Fibroblast of peridontal ligament (primary cell): ENCODE data around the gene AJAP1.

Experiments
- DNase-seq: peaks from one replicate; pipeline ENCODE4 v3.0.0-alpha.2; 2010; ENCODE audit errors: extremely low read depth

Gene AJAP1

GRCh38 chr1:4678066-4678717 is 23.8 kb downstream of the AJAP1 start:
- DNase-seq = no peak

DNA sequence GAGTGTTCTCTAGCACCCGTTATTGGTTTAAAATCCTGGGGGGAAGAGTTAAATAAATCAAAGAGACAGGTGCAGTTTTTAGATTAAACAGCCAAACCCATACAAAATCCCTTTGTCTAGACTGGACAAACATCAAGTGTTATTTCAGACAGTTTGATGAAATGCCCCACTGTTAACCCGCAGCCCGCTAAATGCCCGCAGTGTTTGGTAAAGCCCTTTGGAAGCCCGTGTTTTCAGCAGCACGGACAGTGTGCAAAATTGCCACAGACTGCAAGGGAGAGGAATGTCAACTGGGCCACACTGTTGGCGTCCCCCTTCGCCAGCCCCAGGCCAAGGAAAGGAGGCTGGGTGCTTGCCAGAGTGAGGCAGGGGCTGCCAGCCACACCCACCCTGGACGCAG is 26.6 kb downstream of the AJAP1 start:
- DNase-seq = no peak

GRCh38 chr1:4682607-4683220 is 28.3 kb downstream of the AJAP1 start:
- no peak for DNase-seq

DNA sequence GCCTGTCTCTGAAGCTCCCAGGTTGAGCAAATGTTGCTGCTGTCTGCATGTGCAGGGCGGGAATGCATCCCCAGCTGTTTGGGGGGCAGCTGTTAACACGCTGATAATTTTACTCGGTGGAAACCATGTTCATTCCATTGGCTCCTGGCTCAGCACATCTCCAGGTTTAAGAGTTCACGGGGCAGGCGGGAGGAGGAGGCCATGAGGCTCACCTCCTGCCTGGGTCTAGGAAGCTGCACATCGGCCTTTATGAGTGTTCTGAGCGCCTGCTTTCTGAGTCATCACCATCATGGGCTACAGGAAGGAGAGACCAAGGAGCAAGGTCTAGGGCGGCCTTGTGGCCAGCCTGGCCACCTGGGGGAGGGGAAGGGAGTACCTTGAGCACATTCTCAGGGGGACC is 29.7 kb downstream of the AJAP1 start:
- no peak for DNase-seq

GRCh38 chr1:4684864-4685522 is 30.6 kb downstream of the AJAP1 start:
- no peak for DNase-seq

DNA sequence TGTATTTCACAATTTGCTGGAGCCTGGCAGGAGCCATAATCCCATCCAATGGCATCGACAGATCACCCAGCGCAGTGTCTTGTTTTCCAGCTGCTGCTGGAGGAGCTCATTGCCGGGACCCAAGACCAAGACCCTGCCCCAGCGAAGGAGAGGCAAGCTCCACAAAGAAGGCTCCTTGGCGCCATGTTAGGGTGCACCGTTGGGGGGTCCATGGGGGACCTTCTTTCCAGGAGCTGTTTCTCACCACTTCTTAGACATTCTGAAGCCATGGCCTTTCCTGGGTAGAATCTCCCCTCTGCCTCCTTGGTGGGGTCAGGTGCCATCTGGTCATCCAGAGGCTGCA is 31.1 kb downstream of the AJAP1 start:
- DNase-seq = no peak

DNA sequence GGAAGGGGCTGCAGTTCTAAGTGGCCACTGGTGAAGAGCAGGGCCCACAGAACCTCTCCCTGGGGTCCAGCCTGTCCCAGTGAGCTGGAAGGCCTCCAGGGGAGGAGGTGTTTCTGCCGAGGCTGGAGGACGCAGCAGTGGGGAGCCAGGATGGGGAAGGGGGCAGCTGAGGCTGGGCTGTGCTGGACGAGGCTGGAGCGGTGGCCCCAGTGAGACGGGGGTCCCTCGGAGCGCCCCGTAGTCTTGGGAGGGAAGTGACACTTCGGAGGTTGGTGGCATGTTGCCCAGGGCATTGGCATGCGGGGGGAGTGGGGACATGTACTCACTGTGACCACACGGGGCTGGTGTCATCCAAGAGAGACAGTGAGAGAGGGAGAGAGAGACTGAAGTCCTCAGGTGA is 33.5 kb downstream of the AJAP1 start:
- no peak for DNase-seq

DNA sequence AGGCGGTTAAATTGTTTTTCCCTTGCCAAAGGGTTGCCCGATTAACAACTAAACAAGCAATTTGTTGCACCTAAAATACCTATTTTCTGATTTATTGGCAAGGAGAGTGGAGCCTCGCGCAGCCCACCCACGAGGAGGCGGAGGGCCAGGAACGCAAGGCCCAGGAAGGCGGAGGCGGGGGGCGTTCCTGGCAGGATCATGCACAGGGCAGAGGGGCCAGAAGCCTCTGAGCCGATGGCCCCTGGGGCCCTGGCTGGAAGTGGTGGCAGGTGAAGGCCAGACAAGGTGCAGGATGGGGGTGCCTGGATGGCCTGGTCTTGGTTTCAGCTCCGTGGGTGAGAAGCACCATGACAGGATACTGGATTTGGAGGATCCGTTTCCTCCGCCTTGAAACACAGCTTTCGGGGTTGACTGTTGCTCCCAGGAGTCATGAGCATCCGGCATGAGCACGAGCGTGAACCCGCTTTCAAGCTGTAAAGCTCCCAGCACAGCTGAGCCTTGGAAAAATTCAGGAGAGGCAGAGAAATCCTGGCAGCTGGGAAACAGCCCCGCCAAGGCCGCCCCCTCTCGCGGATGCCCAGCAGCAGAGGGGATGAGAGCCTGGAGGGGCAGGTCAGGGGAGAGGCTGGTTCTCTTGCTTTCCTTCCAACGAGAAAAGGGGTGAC is 35.0 kb downstream of the AJAP1 start:
- DNase-seq = no peak

- no peak for DNase-seq
Measured at GRCh38 chr1:4689941-4690635, 35.7 kb downstream of the AJAP1 start.

DNA sequence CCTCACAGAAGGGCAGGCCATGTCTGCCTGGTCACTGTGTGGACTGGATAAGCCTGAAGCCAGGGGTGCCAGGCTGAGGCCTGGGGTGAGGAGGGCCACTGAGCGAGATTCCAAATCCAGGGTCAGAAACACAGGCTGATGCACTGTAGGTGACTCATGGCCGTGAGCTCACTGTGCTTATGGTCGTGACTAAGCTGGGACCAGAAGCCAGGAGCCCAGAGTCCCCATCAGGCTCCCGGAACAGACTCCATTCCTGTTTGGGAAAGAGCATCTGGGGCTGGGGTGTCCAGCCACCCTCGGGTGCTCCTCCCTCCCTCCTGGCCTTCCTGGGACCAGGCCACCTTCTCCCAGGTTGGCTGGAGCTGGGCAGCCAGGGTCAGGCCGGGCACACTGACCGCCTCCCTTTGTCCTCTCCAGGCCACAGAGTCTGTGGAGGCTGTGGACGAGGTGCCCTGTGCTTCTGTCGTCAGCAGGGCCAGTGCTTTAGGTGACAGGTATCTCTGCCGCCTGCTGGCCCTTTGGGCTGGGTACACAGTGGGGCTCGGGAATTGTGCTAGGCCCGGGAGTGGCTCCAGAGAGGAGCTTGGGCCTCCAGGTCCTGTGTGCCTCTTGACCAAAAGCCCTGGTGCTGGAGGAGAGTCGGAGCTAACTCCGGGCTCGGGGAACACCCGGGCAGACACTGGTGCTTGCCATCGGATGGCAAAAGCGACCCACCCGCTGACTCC is 36.7 kb downstream of the AJAP1 start:
- no peak for DNase-seq

- no peak for DNase-seq
Measured at GRCh38 chr1:4691766-4692405, 37.5 kb downstream of the AJAP1 start.

GRCh38 chr1:4692437-4692836 is 38.0 kb downstream of the AJAP1 start:
- no peak for DNase-seq

- no peak for DNase-seq
Measured at GRCh38 chr1:4693331-4693730, 38.9 kb downstream of the AJAP1 start.

DNA sequence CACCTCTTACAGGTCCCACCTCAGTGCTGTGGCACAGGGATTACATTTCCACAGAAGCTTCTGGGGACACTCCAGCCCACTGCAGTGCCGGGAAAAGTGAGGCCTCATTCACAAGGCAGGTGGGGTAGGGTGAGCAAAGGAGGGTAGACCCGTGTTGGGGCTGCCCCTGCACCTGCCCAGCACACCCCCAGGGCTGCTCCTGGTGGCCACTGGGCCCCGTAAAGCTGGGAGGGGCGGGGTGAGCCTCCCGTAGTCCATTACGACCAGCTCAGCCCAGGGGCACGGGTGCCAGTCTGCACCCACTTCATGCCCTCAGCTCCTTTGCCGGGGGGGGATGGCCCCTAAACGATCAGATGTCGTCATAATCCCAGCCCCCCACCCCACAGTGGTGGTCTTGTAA is 39.5 kb downstream of the AJAP1 start:
- DNase-seq = no peak

DNA sequence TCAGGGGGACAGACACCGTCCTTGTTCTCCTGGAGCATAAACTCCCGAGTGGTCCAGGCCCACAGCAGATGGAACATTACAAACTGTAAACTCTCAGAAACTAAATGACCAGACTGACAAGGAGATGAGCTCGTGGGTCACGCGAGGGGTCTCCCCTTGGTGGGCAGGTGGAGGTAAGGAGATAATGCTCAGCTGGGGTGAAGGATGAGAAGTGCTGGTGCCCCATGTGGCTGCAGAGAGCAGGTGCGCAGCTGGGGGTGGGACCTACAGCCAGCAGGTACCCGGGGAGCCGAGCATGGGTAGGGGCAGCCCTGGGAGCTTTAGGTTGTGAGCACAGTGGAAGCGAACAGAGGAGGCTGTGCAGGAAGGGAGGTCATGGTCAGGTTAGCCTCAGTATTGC is 40.1 kb downstream of the AJAP1 start:
- DNase-seq = no peak

GRCh38 chr1:4695241-4695640 is 40.8 kb downstream of the AJAP1 start:
- DNase-seq = no peak

- no peak for DNase-seq
Measured at GRCh38 chr1:4696161-4696745, 41.8 kb downstream of the AJAP1 start.

DNA sequence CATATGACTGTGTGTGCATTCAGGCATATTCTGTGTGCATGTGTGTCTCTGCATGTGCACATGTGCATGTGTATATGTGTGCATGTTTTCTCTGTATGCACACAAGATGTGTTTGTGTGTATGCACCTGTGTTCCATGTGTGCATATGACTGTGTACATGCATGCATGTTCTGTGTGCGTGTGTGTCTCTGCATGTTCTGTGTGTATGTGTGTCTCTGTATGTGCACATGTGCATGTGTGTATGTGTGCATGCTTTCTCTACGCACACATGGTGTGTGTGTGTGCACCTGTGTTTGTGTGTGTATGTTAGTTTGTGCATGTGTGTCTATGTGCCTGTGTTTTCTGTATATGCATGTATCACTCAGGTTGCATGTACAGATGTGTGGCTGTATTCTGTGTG is 42.3 kb downstream of the AJAP1 start:
- DNase-seq = no peak

DNA sequence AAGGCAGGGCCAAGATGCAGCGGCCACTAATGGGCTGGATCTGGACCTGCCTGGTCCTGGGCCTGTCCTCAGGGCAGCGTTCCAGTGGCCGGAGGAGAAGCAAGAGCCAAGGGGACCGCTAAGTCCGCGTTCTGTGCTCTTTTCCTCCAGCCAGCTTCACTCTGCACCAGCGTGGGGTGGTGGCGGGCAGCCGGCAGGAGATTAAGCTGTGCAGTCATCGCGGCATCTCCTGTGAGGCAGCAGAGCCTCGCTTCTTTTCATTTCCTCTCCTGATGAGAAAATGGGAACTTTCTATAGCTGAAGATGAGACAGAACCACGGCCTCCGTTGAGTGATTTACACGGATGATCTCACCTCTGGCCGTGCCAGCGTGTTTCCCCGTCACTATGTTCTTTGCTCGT is 43.4 kb downstream of the AJAP1 start:
- no peak for DNase-seq

DNA sequence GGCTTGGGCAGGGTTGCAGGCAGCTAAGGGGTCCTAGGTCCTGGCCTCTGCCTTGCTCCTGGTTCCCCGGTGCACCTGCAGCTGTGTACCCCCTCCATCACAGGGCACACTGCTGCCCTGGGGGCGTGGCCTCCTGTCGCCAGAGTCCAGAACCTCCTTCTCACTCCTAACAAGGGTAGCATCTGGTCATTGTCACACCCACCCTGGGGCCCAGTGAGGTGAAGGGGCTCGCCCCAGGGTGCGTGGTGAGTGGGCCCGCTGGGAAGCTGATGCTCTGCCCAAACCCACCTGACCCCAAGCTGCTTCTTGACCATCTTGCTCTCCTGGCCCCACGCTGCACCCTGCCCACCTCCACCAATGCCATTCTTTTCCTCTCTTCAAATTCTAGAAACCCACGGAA is 44.5 kb downstream of the AJAP1 start:
- DNase-seq = no peak
